NOMO-1 treated with DMSO at 0.1 percent for 48 hours (cell line): ENCODE data around the gene PCDHGB2.
"Not testable (repeated sequence)": the region's sequence is repeated elsewhere in the genome, so short reads cannot be mapped to it uniquely, and the experiment has no call there.

Source experiments
- DNase-seq: peaks from one replicate; lab custom pipeline; 2025; ENCODE audit not compliant: unreplicated experiment; lab: John Stamatoyannopoulos, UW

The PCDHGB2 gene

DNA sequence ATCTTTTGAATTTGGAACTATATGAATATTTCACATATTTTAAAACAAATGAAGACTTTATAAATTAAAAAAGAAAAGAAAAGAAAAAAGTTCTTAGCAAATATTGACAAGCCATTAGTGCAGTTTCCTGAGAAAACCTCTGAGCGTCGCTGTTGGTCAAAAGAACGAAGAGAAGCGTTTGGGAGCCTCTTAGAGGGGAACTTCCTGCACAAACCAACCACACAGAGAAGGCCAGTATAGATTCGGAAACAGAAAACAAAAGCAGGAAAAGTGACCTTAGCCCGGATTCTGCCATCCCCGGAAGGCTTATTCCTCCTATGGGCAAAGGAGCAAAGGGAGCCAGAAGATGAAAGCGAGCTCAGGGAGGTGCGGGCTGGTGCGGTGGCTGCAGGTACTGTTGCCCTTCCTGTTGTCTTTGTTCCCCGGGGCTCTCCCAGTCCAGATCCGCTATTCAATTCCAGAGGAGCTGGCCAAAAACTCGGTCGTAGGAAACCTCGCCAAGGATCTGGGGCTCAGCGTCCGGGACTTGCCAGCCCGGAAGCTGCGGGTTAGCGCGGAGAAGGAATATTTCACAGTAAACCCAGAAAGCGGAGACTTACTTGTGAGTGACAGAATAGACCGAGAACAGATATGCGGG, at the start of gene PCDHGB2:
Gene PCDHGB2, plus strand, starts transcription at position 205 of the 637 bp plus-strand sequence. Its CDS starts 142 bp downstream, at position 347.
- peak; percentile 65 for DNase-seq

DNA sequence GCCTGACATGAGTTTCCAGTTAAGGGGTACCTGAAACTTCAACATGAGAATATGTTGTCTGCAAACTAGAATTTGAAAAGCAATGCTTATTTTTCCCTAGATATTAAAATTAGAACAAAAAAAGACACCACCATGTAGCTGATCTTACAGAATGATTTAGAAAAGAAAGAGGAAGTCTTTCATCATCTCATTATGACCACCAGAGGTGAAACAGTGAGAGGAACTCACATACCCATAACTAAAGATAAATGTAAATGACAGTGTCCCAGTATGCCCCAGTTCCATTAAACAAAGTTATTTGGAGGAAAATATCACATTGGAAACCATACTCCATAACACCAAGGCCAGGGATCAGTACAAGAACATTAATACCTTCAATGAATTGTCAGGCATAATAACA, 46.1 kb upstream of the PCDHGB2 start:
- peak; percentile 2 for DNase-seq

DNA sequence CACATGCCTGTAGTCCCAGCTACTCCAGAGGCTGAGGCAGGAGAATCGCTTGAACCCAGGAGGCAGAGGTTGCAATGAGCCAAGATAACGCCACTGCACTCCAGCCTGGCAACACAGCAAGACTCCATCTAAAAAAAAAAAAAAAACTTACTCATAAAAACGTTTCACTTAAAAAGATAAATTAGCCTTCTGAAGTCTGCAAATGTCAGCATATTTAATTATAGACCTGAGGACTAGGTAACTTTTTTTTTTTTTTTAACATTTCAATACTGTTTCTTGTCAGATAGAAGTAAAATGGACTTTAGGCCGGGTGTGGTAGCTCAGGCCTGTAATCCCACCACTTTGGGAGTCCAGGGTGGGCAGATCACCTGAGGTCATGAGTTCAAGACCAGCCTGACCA, 42.8 kb upstream of the PCDHGB2 start:
- DNase-seq, result not testable (repeated sequence)

DNA sequence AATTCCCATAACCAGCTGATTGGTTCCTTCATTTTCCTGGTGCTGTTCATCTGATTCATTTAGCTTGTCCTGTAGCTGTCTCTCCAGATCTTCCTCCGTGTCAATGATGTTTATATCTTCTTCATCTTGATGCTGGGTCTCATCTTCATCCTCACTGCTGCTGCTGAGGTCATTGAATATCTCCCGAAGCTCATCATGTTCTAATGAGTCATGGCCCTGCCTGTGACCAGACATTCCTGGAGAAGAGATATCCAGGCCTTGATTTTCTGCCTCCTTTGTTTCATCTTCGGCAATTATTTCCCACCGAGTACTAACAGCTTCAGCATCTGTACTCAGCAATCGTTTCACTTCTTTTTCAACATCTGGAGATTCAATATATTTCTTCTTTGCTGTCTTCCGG, 40.6 kb upstream of the PCDHGB2 start:
- DNase-seq, result no peak

DNA sequence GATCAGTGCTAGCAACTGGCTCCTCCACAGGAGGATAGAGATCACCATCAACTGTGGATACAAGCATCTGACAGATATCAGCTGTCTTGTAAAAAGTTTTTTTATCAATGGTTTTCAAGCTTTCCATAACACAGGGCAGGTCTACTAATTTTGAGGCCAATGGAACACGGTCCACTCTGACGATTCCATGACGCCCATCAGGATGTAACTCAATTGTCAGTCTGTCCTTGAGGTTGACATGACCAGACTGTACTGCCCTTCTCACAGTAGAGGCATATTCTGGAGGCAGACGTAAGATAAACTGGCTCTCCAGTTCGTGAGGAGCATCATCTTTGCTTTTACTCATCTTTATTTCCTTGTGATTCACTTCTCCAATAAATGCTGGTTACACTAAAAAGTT, 40.1 kb upstream of the PCDHGB2 start:
- DNase-seq, result no peak

DNA sequence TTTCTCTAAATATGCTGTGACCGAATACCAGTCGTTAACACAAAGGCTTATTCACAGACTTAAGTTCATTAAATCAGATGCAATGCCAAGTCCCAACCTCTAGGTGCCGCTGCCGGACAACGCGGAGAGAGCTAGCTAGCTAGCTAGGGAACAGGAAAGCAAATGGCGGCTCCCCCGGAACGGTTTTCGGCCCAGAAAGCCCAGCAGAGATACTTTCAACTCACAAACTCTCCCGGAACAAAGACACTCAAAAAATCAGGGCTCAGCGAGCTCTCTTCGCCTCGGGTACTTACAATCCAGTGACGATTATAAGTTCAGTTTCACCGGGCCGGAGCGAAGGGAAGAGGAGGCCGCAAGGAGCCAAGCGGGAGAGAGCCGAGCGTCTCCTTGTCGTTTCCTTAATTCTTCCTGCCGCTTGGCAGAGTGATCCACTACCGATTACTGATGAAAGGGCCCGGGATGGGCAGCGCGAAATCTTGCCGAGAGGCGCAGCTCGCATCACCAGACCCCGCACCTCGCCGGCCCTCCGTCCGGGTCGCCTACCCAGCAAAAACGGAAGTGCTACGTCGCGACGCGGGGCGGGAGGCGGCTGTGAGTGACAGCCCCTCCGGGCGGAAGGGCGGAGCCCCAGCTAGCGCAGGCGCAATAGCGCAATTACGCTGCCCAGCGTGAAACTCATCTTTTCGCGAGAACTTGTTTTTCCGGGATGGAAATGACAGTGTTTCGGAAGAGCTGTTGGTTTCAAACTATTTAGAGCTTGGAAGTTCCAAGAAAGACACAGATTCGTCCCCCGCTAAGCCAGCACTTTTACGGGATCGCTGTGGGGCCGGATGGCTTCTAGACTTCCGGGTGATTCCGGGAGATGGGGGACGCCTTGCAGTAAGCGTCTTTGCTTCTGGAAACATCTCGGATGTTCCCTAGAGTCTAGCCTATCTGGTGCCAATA, 39.3 kb upstream of the PCDHGB2 start, which contains the start of gene TAF7:
Gene TAF7, minus strand, starts transcription at position 560 of the 945 bp plus-strand sequence. CDS start 740 bp downstream, outside the sequence.
- peak; percentile 82 for DNase-seq

DNA sequence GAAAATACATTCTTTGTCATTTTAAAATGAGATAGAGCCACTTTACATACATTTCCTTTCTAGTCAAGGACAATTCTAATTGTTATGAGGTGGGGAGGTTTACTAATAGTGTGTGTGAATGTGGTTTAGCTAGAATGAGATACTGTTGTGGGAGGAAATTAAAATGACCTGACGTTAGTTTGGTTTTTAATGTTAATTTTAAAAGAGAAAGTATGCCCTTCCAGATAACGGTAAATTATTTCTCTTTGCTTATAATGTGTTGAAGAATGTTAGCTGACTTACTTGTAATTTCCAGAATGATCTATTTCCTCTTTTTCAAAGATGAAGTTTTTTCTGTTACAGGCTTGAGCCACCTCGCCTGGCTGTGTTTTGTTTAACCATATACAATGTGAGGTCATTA, 37.5 kb upstream of the PCDHGB2 start:
- no peak for DNase-seq

DNA sequence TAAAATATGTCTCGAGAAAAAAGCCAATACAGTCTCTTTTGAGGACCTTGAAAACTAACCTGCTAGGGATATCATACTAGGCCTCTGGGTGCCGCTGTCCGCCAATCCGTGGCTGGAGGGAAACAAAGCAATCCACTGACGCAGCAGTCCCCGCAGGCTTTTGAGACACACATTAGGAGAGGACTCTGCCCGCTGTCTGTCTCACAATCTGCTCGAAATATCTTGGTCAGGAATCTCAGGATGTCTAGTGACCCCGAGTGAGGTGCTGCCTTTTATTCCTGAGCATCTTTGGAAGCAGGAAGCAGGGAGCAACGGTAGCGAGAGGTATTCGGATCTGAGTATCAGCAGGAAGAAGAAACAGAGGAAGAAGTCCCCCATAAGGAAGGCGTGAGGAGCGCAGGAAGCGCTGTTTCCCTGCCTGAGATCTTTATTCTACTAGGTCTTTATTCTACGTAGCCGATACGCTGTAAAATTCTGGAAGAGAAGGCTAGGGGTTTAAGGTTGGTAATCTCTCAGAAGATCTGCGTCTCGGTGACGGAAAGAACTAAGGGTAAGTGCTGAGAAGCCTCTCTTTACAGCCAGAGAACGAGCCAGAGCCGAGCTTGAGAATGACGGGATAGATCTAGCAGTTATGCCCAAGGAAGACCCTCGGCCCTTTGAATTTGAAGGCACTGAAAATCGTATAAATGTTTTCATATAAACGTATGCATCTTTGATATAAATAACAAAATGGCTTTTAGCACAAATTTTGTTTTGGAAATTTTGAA, 33.5 kb upstream of the PCDHGB2 start:
- peak; percentile 38 for DNase-seq

DNA sequence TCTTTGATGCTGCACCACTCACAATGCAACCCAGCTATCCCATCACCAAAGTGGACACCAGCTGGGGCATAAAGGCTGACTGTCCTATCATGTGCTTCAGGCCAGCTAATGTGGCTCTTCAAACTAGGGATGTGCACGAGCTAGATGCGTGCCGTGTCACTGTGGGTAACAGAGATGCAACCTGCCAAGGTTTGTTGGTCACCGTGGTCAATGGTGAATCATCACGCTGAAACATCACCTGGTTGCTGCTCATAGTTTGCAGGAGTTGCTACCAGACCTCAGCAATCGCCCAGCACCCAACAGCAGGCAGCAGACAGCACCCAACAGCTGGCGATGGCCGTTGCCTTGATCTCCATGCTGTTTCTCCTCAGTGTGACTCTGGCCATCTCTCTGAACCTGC, 31.6 kb upstream of the PCDHGB2 start:
- DNase-seq, result no peak

DNA sequence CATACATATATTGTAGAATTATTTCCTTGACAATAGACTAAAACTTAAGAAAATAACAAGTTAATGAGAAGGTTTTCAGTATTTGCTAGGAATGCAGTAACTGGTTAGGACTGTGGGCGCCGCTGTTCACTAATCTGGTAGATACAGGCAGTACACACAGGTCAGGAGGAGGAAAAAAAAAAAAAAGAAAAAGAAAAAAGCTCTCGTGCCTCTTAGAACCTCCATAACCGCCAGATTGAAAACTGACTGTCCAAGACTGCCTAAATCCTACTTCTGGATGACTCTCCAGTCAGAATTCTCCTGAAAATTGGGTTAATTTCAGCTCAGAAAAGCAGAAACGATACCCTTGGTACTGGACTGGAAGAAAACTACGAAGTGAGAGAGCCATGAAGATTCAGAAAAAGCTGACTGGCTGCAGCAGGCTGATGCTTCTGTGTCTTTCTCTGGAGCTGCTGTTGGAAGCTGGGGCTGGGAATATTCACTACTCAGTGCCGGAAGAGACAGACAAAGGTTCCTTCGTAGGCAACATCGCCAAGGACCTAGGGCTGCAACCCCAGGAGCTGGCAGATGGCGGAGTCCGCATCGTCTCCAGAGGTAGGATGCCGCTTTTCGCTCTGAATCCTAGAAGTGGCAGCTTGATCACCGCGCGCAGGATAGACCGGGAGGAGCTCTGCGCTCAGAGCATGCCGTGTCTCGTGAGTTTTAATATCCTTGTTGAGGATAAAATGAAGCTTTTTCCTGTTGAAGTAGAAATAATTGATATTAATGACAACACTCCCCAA, 29.3 kb upstream of the PCDHGB2 start, which contains the start of gene PCDHGA1:
Gene PCDHGA1, plus strand, starts transcription at position 216 of the 782 bp plus-strand sequence.
- DNase-seq, result no peak

DNA sequence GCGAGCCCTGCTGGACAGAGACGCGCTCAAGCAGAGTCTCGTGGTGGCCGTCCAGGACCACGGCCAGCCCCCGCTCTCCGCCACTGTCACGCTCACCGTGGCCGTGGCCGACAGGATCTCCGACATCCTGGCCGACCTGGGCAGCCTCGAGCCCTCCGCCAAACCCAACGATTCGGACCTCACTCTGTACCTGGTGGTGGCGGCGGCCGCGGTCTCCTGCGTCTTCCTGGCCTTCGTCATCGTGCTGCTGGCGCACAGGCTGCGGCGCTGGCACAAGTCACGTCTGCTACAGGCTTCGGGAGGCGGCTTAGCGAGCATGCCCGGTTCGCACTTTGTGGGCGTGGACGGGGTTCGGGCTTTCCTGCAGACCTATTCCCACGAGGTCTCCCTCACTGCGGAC, 27.2 kb upstream of the PCDHGB2 start:
- DNase-seq, result not testable (repeated sequence)

DNA sequence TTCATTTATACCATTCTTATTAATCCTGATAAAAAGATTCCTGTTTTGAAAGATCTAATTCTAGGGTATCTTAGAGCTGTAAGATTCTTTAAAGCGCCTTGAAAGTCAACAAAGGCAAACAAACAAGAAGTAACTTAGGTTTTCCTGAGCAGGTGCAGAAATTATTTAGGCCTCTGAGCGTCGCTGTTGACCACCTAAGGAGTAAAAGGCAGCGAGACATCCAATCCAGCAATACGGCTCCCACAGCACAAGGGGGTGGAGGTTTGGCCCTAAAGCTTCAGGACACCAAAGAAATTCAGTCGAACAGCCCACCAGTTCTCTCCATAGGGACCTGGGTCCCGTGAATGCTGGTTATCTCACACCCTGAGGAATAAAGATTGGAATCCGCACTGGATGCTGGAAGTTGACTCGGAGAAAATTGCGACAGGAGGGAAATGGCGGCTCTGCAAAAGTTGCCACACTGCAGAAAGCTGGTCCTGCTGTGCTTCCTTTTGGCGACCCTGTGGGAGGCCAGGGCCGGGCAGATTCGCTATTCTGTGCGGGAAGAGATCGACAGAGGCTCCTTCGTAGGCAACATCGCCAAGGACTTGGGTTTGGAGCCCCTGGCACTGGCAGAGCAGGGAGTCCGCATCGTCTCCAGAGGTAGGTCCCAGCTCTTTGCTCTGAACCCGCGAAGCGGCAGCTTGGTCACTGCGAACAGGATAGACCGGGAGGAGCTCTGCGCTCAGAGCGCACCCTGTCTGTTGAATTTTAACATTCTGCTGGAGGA, 21.1 kb upstream of the PCDHGB2 start, which contains the start of gene PCDHGA2:
Gene PCDHGA2, plus strand, starts transcription at position 223 of the 769 bp plus-strand sequence.
- no peak for DNase-seq

DNA sequence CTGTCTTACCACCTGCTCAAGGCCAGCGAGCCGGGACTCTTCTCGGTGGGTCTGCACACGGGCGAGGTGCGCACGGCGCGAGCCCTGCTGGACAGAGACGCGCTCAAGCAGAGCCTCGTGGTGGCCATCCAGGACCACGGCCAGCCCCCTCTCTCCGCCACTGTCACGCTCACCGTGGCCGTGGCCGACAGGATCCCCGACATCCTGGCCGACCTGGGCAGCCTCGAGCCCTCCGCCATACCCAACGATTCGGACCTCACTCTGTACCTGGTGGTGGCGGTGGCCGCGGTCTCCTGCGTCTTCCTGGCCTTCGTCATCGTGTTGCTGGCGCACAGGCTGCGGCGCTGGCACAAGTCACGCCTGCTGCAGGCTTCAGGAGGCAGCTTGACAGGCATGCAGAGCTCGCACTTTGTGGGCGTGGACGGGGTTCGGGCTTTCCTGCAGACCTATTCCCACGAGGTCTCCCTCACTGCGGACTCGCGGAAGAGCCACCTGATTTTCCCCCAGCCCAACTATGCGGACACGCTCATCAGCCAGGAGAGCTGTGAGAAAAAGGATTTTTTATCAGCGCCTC, 18.9 kb upstream of the PCDHGB2 start:
- DNase-seq, result not testable (repeated sequence)

DNA sequence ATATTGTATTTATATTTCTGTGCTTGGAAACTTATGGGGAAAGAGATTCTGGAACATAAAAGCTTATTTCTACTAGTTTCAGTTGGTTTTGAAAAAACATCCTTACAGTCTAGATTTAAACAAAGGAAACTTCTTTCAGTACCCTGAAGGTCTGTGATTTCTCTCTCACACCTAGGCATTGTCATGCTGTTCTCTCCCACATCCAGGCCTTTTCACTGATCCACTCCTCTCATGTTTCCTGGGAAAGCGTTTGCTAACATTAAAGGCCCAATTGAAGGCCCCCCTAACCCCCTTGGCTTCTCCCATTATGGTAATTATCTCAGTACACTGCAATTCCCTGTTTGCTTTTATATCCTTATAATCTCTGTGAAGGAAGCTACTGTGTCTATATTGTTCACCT, 17.0 kb upstream of the PCDHGB2 start:
- no peak for DNase-seq

DNA sequence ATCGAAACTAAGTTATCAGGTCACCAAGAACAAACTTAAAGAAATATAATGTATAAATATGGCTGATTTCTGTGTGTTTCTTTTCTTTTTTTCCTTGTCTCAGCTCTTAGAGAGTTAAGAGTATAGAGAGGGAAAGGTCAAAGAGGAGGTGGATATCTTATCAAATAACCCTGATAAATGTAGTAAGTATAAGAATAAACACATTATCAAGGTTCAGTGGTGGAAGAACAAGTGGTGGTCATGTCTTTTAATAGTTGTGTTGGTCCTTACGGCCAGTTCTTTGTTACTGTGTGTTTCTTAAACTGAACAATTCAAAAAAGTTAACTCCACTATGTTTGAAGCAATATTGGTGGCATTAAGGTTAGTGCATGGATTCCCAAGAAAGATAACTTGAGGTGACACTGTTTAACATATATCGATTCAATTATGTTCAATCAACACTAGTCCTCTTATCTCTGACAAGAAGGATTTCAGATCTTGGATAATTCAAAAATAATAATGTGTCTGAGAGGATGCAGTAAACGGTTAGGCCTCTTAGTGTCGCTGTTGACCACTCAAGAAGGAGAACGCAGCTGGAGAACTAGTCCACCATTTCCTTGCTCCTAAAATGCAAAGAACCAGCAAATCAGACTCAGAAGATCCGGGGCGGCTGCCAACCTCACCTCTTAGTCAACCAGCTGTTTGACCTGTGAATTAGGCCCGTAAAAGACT, 16.4 kb upstream of the PCDHGB2 start, which contains the start of gene PCDHGA3:
Gene PCDHGA3, plus strand, starts transcription at position 588 of the 711 bp plus-strand sequence. CDS start 205 bp downstream, outside the sequence.
- DNase-seq, result no peak

DNA sequence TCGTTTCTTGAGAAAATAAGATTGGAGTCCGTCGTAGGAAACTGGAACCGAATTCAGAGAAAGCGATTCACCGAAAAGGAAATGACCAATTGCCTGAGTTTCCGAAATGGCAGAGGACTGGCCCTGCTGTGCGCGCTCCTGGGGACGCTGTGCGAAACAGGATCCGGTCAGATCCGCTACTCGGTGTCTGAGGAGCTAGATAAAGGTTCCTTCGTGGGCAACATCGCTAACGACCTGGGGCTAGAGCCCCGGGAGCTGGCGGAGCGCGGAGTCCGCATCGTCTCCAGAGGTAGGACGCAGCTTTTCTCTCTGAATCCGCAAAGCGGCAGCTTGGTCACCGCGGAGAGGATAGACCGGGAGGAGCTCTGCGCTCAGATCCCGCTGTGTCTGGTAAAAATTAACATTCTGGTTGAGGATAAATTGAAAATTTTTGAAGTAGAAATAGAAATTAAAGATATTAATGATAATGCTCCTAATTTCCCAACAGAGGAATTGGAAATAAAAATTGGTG, 15.8 kb upstream of the PCDHGB2 start:
- no peak for DNase-seq

DNA sequence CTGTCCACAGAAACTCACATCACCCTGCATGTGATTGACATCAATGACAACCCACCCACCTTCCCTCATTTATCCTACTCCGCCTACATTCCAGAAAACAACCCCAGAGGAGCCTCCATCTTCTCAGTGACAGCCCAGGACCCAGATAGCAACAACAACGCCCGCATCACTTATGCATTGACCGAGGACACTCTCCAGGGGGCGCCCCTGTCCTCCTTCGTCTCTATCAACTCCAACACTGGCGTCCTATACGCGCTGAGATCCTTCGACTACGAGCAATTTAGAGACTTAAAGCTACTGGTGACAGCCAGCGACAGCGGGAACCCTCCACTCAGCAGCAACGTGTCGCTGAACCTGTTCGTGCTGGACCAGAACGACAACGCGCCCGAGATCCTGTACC, 14.5 kb upstream of the PCDHGB2 start:
- DNase-seq, result no peak

DNA sequence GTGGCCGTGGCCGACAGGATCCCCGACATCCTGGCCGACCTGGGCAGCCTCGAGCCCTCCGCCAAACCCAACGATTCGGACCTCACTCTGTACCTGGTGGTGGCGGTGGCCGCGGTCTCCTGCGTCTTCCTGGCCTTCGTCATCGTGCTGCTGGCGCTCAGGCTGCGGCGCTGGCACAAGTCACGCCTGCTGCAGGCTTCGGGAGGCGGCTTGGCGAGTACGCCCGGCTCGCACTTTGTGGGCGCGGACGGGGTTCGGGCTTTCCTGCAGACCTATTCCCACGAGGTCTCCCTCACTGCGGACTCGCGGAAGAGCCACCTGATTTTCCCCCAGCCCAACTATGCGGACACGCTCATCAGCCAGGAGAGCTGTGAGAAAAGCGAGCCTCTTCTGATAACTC, 13.8 kb upstream of the PCDHGB2 start:
- DNase-seq, result not testable (repeated sequence)
